GM19455 (cell line): ENCODE data around the gene ARHGAP25.

Experiments
- ATAC-seq: cut with Tn5 transposase; IDR thresholded peaks from one replicate; pipeline ENCODE4 v1.9.1; 2021; ENCODE audit not compliant: unreplicated experiment

The ARHGAP25 gene

DNA sequence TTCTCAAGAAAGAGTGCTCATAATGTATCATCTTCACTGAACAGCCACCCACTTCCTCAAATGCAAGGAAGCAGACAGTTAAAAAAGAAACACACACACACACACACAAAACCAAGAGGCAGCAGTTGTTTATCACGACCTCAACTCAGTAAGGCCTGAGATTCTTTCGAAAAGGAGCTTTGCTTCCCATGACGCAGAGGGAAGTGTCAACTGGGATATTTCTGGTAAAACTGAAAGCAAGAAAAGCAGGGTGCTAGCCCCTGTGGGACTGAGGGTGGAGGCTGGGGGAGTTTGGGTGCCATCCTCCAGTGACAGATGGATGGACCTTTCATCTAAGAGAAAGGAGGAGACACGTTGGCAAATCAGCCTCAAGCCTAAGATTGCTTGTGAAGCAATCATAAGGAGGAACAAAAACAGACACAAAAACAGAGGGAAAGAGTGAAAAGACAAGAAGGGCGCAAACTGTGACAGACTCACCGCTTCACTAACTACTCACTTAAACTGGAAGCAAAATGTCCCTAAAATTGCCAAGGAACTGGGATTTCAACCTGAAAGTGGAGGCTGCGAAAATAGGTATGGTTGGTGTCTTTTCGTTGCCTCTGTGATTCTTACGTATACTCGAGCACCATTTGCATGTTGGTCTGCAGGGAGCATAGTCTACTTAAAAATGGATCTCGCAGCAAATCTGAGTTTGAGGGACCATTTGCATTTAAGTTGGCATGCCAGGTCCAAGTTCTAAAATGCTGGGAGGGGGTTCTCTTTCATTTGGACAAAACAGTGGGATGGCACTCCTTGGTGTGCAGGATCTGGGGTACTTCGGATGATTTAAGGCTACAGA, at the start of gene ARHGAP25:
Gene ARHGAP25 (plus strand): TSS at position 124 of the 838 bp plus-strand sequence. CDS start 389 bp downstream, at position 513.
- peak; percentile 54 for ATAC-seq

DNA sequence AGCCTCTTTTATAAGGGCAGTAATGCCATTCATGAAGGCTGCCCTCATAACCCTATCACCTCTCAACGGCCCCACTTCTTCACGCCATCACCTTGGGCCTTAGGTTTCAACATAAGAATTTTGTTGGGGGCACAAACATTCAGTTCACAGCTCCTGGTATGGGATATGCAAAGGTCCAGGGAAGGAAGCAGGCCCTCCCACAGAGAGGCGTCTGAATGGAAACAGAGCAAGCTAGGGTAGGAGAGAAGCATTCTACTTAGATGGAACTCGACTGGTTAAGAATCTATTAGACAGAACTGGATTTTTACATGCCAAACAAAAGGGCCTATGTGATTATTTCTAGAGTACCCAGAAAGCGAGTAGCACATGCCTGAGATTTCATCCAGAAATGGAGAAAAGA, 48.4 kb upstream of the ARHGAP25 start:
- ATAC-seq, result no peak

- no peak for ATAC-seq
These were observed 47.6 kb upstream of the ARHGAP25 start for GRCh38 chr2:68687018-68687417.

DNA sequence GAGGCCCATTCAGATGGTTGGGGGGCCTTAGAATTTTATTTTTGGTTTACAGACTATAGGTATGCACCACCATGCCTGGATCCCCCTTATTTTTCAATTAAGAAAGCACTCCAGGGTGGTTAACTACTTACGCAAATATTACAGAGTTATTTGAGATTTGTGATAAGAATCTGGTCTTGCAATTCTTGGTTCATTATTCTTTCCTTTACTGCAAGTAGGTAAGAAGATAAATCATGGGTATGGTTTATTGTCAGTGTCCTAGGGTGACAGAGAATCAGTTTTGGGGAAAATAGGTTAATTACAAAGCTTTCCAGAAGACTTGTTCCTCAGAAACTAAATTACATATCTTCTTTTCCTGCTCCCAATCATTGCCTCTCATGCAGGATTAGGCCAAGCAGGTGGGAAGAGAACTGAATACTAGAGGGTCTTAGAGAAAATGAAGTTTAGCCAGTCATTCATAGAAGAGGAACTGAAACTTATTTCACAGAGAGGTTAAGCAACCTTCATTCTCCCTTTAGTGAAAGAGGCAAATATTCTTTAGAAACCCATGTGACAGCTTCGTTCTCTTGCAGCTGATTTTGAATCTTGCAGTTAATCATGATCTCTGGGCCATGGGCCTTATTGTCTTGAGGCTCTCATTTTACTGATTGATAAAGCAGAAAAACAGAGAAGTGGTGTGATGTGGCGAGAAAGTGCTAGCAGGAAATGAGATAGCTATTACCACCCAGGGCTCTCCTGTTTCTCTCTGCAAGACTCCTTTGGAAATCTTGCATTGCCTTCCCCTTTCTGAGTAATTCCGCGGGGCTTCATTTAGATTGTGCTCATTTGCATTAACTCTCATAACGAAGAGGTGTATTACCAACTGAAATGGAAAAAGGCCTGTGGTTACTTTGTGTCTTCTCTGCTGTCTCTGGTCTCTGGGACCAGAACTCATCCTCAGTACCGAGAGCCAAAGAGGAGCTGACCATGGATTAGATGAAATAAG, 44.8 kb upstream of the ARHGAP25 start:
- ATAC-seq, result peak; percentile 97

GRCh38 chr2:68690851-68691250, 43.8 kb upstream of the ARHGAP25 start:
- ATAC-seq, result no peak

DNA sequence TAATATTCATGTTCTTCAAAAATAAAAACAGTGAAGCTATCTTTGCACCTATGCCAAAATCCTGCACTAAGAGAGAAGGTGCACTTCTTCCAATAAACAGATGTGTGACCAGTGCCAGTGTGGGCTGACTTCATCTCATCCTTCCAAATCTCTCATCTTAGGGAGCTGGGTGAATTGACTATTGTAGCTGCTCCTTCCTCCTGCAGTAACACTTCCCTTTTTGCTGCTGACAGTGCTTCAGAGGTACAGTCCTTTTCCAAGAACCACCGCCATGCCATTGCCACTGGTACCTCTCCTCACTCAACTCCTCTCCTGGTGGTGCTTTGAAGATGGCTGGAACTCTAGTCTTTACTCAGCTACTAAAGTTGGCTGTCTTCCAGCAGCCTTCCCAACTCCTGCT, 42.1 kb upstream of the ARHGAP25 start:
- ATAC-seq, result no peak

GRCh38 chr2:68693951-68694350, 40.7 kb upstream of the ARHGAP25 start:
- ATAC-seq, result no peak

GRCh38 chr2:68695971-68696370, 38.6 kb upstream of the ARHGAP25 start:
- ATAC-seq, result no peak

GRCh38 chr2:68696554-68696953, 38.1 kb upstream of the ARHGAP25 start:
- no peak for ATAC-seq

DNA sequence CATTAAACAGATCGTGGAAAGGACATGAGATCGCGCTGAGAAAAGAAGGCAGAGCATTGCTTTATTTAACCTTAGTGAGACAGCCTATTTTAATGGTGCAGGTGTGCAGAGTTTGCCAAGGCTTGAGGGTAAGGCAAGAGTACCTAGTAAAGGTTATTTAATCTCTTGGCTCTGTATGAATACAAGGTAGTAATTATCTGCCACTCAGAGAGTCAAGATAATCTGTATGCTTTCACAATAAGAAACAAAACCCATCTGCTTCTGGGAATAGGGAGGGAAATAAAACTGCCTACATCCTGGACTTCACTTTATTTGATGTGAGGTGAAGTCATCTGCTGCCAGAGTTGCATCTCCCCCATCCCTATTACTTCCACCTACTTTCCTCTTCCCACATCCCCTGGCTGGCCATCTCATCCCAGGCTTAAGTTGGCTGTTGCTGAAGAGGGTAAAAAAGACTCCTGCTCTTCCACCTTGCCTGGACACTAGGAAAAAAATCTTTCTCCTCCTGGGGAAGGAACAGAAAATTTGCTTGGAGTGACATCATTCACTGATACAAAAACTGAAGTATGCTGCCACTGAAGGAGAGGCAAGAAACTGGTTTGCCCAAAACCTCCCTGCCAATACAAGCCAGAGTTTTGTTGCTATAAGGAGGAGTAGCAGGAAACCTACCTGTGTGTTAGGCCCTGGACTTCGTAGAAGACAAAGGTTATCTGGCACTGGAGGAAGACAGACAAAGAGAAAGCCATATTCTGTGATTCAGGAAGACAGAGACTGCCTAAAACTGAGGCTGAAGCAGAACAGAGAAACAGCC, 35.8 kb upstream of the ARHGAP25 start:
- no peak for ATAC-seq

- ATAC-seq, result no peak
These were observed 34.1 kb upstream of the ARHGAP25 start for GRCh38 chr2:68700560-68700959.

- ATAC-seq, result no peak
These were observed 28.0 kb upstream of the ARHGAP25 start for GRCh38 chr2:68706637-68707036.

GRCh38 chr2:68708629-68709028, 26.0 kb upstream of the ARHGAP25 start:
- no peak for ATAC-seq

DNA sequence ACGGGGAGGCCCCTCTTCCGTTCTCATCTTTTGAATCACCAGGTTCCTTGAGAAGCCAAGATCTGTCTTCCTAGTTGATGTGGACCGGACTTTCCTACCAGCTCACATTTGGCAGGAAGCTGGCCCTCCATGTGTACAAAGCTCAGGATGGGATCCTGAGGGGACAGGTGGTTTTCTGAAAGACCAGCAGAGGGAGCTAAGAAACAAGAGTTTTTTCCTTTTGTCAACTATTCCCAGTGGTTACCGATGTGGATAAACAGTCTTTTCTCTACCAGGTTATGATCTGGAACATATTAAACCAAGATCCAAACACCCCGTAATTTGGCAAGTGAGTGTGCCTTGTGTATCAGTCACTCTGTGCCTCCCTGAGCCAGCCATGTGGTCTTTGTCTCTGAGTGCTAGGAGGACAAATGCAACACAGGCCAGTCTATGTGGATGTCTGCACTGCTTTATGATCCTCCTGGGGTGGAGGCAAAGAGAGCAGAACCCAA, 25.1 kb upstream of the ARHGAP25 start:
- no peak for ATAC-seq

DNA sequence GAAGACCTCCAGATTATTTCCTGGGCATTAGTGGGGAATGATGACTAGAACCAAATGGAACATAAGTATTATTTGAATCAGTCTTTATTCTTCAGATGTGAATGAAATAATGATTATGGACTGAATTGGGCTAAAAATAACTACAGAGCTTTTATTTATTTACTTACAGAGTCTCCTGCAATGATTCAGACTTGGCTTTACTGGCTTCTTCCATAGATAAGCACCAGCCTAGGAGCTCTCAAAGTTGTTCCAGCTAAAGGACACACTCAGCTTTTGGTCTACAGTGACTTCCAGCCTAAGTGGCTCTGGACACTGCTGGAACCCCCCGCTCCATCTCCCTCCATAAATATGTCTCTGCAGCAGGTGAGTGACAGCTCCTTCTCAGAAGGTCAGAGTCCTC, 24.3 kb upstream of the ARHGAP25 start:
- no peak for ATAC-seq

DNA sequence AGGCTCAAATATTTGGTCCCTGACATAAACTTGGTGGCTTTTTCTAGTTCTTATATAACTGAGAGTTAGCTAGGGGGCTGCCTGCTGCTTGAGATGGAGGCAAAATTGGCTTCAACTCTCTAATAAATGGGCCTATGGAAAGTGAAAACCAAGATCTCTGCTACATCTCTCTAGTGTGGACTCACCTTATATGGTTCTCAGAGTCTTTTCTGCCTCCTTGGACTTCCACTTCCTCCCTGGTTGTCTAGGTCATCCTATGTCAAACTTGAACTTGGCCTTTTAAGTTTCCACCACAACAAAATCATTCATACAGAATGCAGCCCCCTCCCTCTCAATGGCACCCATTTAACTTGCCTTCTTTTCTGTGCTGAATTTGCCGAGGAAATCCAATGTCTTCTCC, 23.9 kb upstream of the ARHGAP25 start:
- ATAC-seq, result peak; percentile 39

GRCh38 chr2:68714866-68715265, 19.7 kb upstream of the ARHGAP25 start:
- ATAC-seq, result peak; percentile 75

DNA sequence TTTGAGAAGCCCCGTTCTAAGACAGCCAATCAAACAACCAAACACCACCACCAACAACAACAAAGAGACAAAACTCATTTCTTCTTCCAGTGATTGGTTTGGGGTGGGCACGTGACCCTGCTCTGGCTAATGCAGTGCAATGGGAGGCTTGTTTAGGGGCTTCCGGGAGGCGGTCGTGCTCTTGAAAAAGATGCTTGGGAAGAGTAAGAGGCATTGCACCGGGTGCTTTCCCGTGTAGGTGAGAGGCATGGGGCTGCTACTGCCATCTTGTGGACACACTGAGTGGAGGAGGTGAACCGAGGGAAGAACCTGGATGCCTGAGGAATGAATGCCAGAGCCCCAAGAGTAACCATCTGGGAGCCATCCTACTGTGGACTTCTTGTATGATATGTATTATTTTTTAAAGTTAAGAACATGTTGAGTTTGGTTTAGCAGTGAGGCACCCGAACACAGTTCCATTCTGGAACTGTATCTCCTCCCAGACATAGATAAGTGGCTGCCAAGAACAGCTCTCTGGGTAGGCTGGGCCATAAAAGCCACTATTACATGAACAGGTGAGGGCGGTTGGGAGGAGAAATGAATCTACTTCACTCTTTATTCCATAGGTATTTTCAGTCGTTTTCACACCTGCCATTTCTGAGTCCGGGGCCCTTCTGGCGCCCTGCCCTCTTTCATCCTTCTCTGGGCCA, 19.1 kb upstream of the ARHGAP25 start:
- ATAC-seq, result peak; percentile 62

GRCh38 chr2:68716604-68717304, 17.9 kb upstream of the ARHGAP25 start:
- ATAC-seq, result no peak

DNA sequence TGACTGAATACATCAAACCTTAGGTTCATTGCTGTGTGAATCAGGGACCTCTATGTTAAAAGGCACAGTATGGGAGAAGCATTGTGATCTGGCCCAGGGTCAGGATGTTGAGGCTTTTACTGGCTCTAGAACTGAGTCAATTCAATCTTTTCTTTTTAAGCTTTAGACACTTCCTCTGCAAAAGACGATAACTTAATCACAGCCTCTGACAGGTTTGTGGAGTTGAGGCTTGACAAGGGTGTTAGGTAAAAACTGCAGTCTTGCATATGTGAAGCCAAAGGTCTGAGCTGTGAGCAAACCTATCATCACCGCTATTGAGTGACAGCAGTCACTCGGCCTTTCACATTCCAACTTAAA, 17.3 kb upstream of the ARHGAP25 start:
- ATAC-seq, result no peak
